ENCODE results near the gene ZFHX3.

The ZFHX3 gene

DNA sequence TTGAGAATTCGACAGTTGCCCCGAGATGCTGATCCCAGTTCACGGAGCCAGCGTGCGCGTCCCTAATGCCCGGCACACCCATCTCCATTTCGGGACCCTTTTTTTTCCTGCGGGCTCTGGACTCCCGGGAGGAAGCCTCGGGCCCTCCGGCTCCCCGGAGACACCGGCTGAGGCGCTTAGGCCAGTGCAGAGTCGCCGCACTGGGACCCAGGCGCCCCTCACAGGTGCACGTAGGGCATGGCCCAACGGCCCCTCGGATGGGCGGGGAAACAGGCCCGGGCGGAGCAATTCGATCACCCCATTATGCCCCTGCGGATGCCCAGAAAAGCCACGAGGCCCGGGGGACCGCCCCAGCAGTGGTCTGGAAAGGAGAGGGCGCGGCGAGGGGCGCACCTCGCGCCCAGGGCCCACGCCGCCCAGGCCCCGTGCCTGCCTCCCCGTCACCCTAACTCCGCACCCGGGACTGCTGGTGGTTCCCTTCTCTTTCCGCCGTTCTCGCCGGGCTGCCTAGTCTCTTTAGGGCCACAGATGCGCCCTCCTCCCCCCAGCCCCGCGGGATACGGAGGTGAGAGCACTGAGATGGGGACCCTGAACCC, 18.5 kb upstream of the ZFHX3 start:
- Histone ChIP-seq H3K4me1 (ENCODE audit: insufficient read depth, low read length) (peaks cover 25% of the 10 kb centered on the region), H3K9me3 (ENCODE audit: insufficient read depth, low read depth, low read length) (no peaks in the 10 kb centered on the region; the same call in 1 of the 2 replicates), H3K27ac (ENCODE audit: low read length) (no peak overlapping the region), H3K9ac (ENCODE audit: low read depth, low read length) (no peak overlapping the region), H3K36me3 (ENCODE audit: insufficient read depth, low read depth, low read length) (no peaks in the 10 kb centered on the region), H3K4me3 (ENCODE audit: low read length) (peak overlapping the region; percentile 41; the same call in 1 of the 2 replicates), H3K27me3 (ENCODE audit: insufficient read depth, low read length) (peaks cover 92% of the 10 kb centered on the region)

DNA sequence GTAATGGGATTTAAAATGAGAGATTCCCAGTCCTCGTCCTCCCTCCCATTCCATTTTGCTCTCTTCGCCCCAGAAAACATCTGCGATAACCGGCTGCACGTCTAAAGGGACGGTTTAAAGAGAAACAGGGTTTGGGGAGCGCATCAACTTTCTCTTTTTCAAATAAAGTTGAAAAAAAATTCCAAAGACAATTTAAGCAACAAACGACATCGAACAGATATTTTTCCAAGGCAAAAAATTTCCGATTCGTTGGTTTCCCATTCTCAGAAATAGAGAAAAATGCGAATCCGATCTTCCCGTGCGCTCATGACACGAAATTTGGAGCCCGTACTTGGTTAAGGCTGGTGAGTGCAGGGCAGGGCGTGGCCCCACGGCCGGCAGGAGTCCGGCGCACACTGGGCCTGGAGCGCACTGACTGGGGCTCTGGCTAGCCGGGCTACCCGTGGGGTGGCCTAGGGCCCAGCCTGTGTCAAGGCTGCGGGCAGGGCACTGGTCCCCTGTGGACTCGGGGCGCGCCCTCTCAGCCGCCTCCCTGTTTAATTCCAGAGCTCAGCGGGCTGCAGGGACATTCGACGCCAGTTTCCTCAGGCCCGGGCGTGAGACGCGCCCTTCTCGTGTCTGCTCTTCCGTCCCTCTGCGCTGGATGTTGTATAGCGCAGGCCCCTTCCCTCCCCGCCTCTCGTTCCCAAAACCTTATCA, 17.9 kb upstream of the ZFHX3 start:
- Histone ChIP-seq H3K27ac (ENCODE audit: low read length) (no peak overlapping the region), H3K27me3 (ENCODE audit: insufficient read depth, low read length) (peaks cover 97% of the 10 kb centered on the region), H3K4me3 (ENCODE audit: low read length) (peak overlapping the region; percentile 41; the same call in 1 of the 2 replicates), H3K9me3 (ENCODE audit: insufficient read depth, low read depth, low read length) (no peaks in the 10 kb centered on the region; the same call in 1 of the 2 replicates), H3K9ac (ENCODE audit: low read depth, low read length) (no peak overlapping the region), H3K36me3 (ENCODE audit: insufficient read depth, low read depth, low read length) (no peaks in the 10 kb centered on the region), H3K4me1 (ENCODE audit: insufficient read depth, low read length) (peaks cover 29% of the 10 kb centered on the region)

GRCh38 chr16:73064994-73065545, 17.1 kb upstream of the ZFHX3 start:
- no peaks in the 10 kb centered on the region for H3K36me3 ChIP-seq (ENCODE audit: insufficient read depth, low read depth, low read length)
- H3K27me3 ChIP-seq (ENCODE audit: insufficient read depth, low read length) = peaks cover 100% of the 10 kb centered on the region
- no peaks in the 10 kb centered on the region; the same call in 1 of the 2 replicates for H3K9me3 ChIP-seq (ENCODE audit: insufficient read depth, low read depth, low read length)
- H3K4me3 ChIP-seq (ENCODE audit: low read length) = 0 out of 2 replicates have a peak overlapping the region, but pooled peaks have one; percentile 20
- no peak overlapping the region for H3K27ac ChIP-seq (ENCODE audit: low read length)
- peaks cover 36% of the 10 kb centered on the region for H3K4me1 ChIP-seq (ENCODE audit: insufficient read depth, low read length)
- no peak overlapping the region for H3K9ac ChIP-seq (ENCODE audit: low read depth, low read length)

GRCh38 chr16:73064212-73064993, 16.5 kb upstream of the ZFHX3 start:
- Histone ChIP-seq H3K4me1 (ENCODE audit: insufficient read depth, low read length) (peaks cover 39% of the 10 kb centered on the region), H3K27ac (ENCODE audit: low read length) (no peak overlapping the region), H3K9ac (ENCODE audit: low read depth, low read length) (no peak overlapping the region), H3K9me3 (ENCODE audit: insufficient read depth, low read depth, low read length) (no peaks in the 10 kb centered on the region; the same call in 1 of the 2 replicates), H3K27me3 (ENCODE audit: insufficient read depth, low read length) (peaks cover 100% of the 10 kb centered on the region), H3K36me3 (ENCODE audit: insufficient read depth, low read depth, low read length) (no peaks in the 10 kb centered on the region), H3K4me3 (ENCODE audit: low read length) (0 out of 2 replicates have a peak overlapping the region, but pooled peaks have one; percentile 20)

GRCh38 chr16:73063854-73064211, 15.9 kb upstream of the ZFHX3 start:
- Histone ChIP-seq H3K4me1 (ENCODE audit: insufficient read depth, low read length) (peaks cover 43% of the 10 kb centered on the region), H3K4me3 (ENCODE audit: low read length) (no peak overlapping the region), H3K27ac (ENCODE audit: low read length) (no peak overlapping the region), H3K9me3 (ENCODE audit: insufficient read depth, low read depth, low read length) (no peaks in the 10 kb centered on the region; the same call in 1 of the 2 replicates), H3K36me3 (ENCODE audit: insufficient read depth, low read depth, low read length) (no peaks in the 10 kb centered on the region), H3K9ac (ENCODE audit: low read depth, low read length) (no peak overlapping the region), H3K27me3 (ENCODE audit: insufficient read depth, low read length) (peaks cover 100% of the 10 kb centered on the region)

- Histone ChIP-seq H3K36me3 (ENCODE audit: insufficient read depth, low read depth, low read length) (no peaks in the 10 kb centered on the region), H3K4me3 (ENCODE audit: low read length) (peak overlapping the region; percentile 34), H3K9ac (ENCODE audit: low read depth, low read length) (no peak overlapping the region), H3K27me3 (ENCODE audit: insufficient read depth, low read length) (peaks cover 92% of the 10 kb centered on the region), H3K9me3 (ENCODE audit: insufficient read depth, low read depth, low read length) (no peaks in the 10 kb centered on the region; the same call in 1 of the 2 replicates), H3K27ac (ENCODE audit: low read length) (no peak overlapping the region), H3K4me1 (ENCODE audit: insufficient read depth, low read length) (peaks cover 43% of the 10 kb centered on the region)
Observed at GRCh38 chr16:73062743-73063733, 15.1 kb upstream of the ZFHX3 start.

GRCh38 chr16:73062001-73062616, 14.2 kb upstream of the ZFHX3 start:
- Histone ChIP-seq H3K4me3 (ENCODE audit: low read length) (peak overlapping the region; percentile 34), H3K27me3 (ENCODE audit: insufficient read depth, low read length) (peaks cover 88% of the 10 kb centered on the region), H3K9me3 (ENCODE audit: insufficient read depth, low read depth, low read length) (no peaks in the 10 kb centered on the region), H3K27ac (ENCODE audit: low read length) (no peak overlapping the region), H3K9ac (ENCODE audit: low read depth, low read length) (no peak overlapping the region), H3K36me3 (ENCODE audit: insufficient read depth, low read depth, low read length) (no peaks in the 10 kb centered on the region), H3K4me1 (ENCODE audit: insufficient read depth, low read length) (peaks cover 44% of the 10 kb centered on the region)

GRCh38 chr16:73060892-73061490, 13.1 kb upstream of the ZFHX3 start:
- H3K27me3 ChIP-seq (ENCODE audit: insufficient read depth, low read length) = peaks cover 88% of the 10 kb centered on the region
- H3K4me3 ChIP-seq (ENCODE audit: low read length) = peak overlapping the region; percentile 27; the same call in 1 of the 2 replicates
- H3K36me3 ChIP-seq (ENCODE audit: insufficient read depth, low read depth, low read length) = no peaks in the 10 kb centered on the region
- no peak overlapping the region for H3K27ac ChIP-seq (ENCODE audit: low read length)
- H3K9me3 ChIP-seq (ENCODE audit: insufficient read depth, low read depth, low read length) = no peaks in the 10 kb centered on the region
- peaks cover 51% of the 10 kb centered on the region for H3K4me1 ChIP-seq (ENCODE audit: insufficient read depth, low read length)
- H3K9ac ChIP-seq (ENCODE audit: low read depth, low read length) = no peak overlapping the region

GRCh38 chr16:73059779-73060615, 12.1 kb upstream of the ZFHX3 start:
- Histone ChIP-seq H3K4me3 (ENCODE audit: low read length) (peak overlapping the region; percentile 67), H3K9ac (ENCODE audit: low read depth, low read length) (no peak overlapping the region), H3K9me3 (ENCODE audit: insufficient read depth, low read depth, low read length) (no peaks in the 10 kb centered on the region), H3K27me3 (ENCODE audit: insufficient read depth, low read length) (peaks cover 88% of the 10 kb centered on the region), H3K4me1 (ENCODE audit: insufficient read depth, low read length) (peaks cover 60% of the 10 kb centered on the region), H3K27ac (ENCODE audit: low read length) (no peak overlapping the region), H3K36me3 (ENCODE audit: insufficient read depth, low read depth, low read length) (no peaks in the 10 kb centered on the region)

Measured in iPS-20b (cell line).